ENCODE measurements around the gene FALEC.
A peak's percentile ranks its signal among the peaks of the same experiment; 100 is the strongest.
"Not testable (repeated sequence)": the region's sequence is repeated elsewhere in the genome, so short reads cannot be mapped to it uniquely, and the experiment has no call there.

FALEC gene

GRCh38 chr1:150568594-150568966 lies 53.0 kb downstream of the FALEC start:
- H3K4me3 ChIP-seq (ENCODE audit: low read depth, low read length) = peak overlapping the region; percentile 4
- TF ChIP-seq, protein P1, sequence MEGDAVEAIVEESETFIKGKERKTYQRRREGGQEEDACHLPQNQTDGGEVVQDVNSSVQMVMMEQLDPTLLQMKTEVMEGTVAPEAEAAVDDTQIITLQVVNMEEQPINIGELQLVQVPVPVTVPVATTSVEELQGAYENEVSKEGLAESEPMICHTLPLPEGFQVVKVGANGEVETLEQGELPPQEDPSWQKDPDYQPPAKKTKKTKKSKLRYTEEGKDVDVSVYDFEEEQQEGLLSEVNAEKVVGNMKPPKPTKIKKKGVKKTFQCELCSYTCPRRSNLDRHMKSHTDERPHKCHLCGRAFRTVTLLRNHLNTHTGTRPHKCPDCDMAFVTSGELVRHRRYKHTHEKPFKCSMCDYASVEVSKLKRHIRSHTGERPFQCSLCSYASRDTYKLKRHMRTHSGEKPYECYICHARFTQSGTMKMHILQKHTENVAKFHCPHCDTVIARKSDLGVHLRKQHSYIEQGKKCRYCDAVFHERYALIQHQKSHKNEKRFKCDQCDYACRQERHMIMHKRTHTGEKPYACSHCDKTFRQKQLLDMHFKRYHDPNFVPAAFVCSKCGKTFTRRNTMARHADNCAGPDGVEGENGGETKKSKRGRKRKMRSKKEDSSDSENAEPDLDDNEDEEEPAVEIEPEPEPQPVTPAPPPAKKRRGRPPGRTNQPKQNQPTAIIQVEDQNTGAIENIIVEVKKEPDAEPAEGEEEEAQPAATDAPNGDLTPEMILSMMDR (IDR thresholded peaks at IDR 0.05; ENCODE audit: low read depth, low read length, missing control alignments) = no peak
- in situ Hi-C loops (cut with HindIII; ENCODE audit: low sequenced_read_pairs) = no loop called here
- DNase-seq (ENCODE audit: low read depth) = no peak

DNA sequence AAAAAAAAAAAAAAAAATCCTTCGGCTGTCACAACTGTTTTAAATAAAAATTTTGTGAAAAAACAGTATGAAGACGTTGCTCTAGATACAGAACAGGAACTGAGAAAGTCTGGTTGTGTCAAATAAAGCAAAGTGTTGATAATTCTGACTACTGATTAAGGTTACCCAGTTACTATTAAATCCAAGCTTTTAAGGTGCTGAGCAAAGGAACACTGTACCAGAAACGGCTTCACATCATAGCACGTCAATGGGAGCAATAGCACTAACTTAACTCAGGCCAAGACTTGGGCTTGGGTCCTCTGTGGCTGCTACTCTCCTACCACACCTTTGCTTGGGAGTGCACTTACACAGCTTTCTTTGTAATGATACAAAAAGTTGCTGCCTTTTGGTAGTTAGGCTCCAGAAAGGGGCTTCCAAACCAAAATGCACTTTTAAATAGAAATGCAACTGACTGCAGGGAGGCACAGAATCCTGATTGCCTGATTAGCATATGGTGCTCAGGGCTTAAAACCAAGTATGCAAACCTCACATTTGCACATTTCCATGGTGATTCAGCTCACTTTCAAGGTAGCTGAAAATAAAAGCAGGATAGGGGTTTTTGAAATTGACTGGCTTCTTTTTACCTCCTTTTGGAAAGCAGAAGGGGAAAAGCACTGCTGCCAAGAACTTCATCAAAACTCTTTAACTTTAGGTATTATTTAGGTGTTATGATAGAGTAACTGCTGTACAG lies 57.5 kb downstream of the FALEC start:
- DNase-seq (ENCODE audit: low read depth) = no peak
- H3K4me3 ChIP-seq (ENCODE audit: low read depth, low read length) = no peak overlapping the region
- in situ Hi-C loops (cut with HindIII; ENCODE audit: low sequenced_read_pairs) = no loop called here
- TF ChIP-seq, protein P1 (IDR thresholded peaks at IDR 0.05; ENCODE audit: low read depth, low read length, missing control alignments) = no peak

- in situ Hi-C loops (cut with HindIII; ENCODE audit: low sequenced_read_pairs); DNase-seq (ENCODE audit: low read depth); H3K4me3 ChIP-seq (ENCODE audit: low read depth, low read length): not testable (repeated sequence)
These were observed 58.1 kb downstream of the FALEC start for GRCh38 chr1:150573648-150574071.

GRCh38 chr1:150574260-150575071 lies 58.9 kb downstream of the FALEC start:
- in situ Hi-C loops (cut with HindIII; ENCODE audit: low sequenced_read_pairs) = no loop called here

DNA sequence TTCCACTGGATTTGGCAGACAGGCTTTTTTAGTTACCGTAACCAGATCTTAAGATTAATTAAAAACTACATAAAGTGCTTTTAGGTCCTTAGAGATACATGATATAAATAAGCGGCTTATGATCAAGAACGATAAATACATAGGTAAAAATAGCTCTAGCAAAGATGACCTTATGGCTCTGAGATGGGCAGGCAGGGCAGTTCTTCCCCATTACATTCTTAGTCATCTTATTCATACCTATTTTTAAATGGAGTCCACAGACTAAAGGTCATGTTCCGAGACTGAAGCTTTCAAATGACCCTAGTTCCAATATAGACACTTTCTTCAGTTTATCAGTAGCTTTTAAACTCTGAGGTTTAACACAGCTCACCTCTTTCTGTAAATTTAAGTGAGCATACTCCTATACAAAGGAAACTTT lies 59.5 kb downstream of the FALEC start:
- in situ Hi-C loops (cut with HindIII; ENCODE audit: low sequenced_read_pairs) = no loop called here
- DNase-seq (ENCODE audit: low read depth) = no peak
- TF ChIP-seq, protein P1 (IDR thresholded peaks at IDR 0.05; ENCODE audit: low read depth, low read length, missing control alignments) = no peak
- H3K4me3 ChIP-seq (ENCODE audit: low read depth, low read length) = peak overlapping the region; percentile 99

More at GRCh38 chr1:150574260-150575071, 58.9 kb downstream of the FALEC start:
- peak overlapping the region; percentile 99 for H3K4me3 ChIP-seq (ENCODE audit: low read depth, low read length)
- DNase-seq (ENCODE audit: low read depth) = no peak
- TF ChIP-seq, protein P1 (IDR thresholded peaks at IDR 0.05; ENCODE audit: low read depth, low read length, missing control alignments) = no peak

- in situ Hi-C loops (cut with HindIII; ENCODE audit: low sequenced_read_pairs) = no loop called here
- TF ChIP-seq, protein P1 (IDR thresholded peaks at IDR 0.05; ENCODE audit: low read depth, low read length, missing control alignments) = no peak
- no peak for DNase-seq (ENCODE audit: low read depth)
- peak overlapping the region; percentile 99 for H3K4me3 ChIP-seq (ENCODE audit: low read depth, low read length)
These were observed 60.2 kb downstream of the FALEC start for GRCh38 chr1:150575518-150576366.
